Neural cell (in vitro differentiated cells): Measurements from ENCODE around the gene EMILIN1. TPM values are rescaled to one million over a fixed set of nuclear protein-coding genes. Genes with fewer than 3 reads are reported as not detected.

Experiments used
- H2AFZ ChIP-seq: fragments of 200-600, 300-800 bp; sonication (generic), shearing (Covaris generic); 2 replicates; pipeline ENCODE4 v1.6.0; 2014; ENCODE audit warnings: low read depth, mild to moderate bottlenecking, antibody characterized with exemption, low read length, moderate library complexity
- H3F3A ChIP-seq: fragments of 200-600 bp; shearing (Covaris generic); 2 replicates; pipeline ENCODE4 v1.6.1; 2016; ENCODE audit warnings: mild to moderate bottlenecking, moderate library complexity, mixed read lengths, antibody characterized with exemption, low read length; ENCODE audit not compliant: insufficient read depth, poor library complexity, severe bottlenecking
- H3K27ac ChIP-seq: fragments of 200-600, 300-800 bp; sonication (generic), shearing (Covaris generic); 2 replicates; pipeline ENCODE4 v1.5.1; 2014; ENCODE audit warnings: mild to moderate bottlenecking, low read length, moderate library complexity
- H3K27me3 ChIP-seq: fragments of 300-800, 200-600 bp; sonication (generic), shearing (Covaris generic); 2 replicates; pipeline ENCODE4 v1.6.0; 2014; ENCODE audit warnings: mild to moderate bottlenecking, low read depth, low read length, moderate library complexity; ENCODE audit not compliant: insufficient read depth
- H3K36me3 ChIP-seq: fragments of 300-800, 200-600 bp; sonication (generic), shearing (Covaris generic); 2 replicates; pipeline ENCODE4 v1.5.1; 2014; ENCODE audit warnings: mild to moderate bottlenecking, antibody characterized with exemption, low read length, moderate library complexity; ENCODE audit not compliant: insufficient read depth
- H3K4me2 ChIP-seq: fragments of 300-800, 200-600 bp; sonication (generic), shearing (Covaris generic); 2 replicates; pipeline ENCODE4 v1.6.0; 2014; ENCODE audit warnings: mild to moderate bottlenecking, low read length
- H3K4me3 ChIP-seq: fragments of 300-800, 200-600 bp; sonication (generic), shearing (Covaris generic); 2 replicates; pipeline ENCODE4 v1.5.1; 2014; ENCODE audit warnings: mild to moderate bottlenecking, low read length, moderate library complexity
- H3K79me2 ChIP-seq: fragments of 200-600 bp; shearing (Covaris generic); replicated peaks from 2 replicates; pipeline ENCODE4 v1.6.0; 2014; ENCODE audit warnings: mild to moderate bottlenecking, low read length, moderate library complexity; ENCODE audit not compliant: insufficient read depth
- H3K9ac ChIP-seq: fragments of 300-800, 200-600 bp; sonication (generic), shearing (Covaris generic); 2 replicates; pipeline ENCODE4 v1.6.1; 2016; ENCODE audit warnings: mild to moderate bottlenecking, low read length, mixed read lengths
- H3K9me2 ChIP-seq: fragments of 200-600 bp; shearing (Covaris generic); 2 replicates; pipeline ENCODE4 v1.6.1; 2016; ENCODE audit warnings: mild to moderate bottlenecking, low read length, mixed read lengths; ENCODE audit not compliant: insufficient read depth
- H3K9me3 ChIP-seq: fragments of 200-600, 300-800 bp; sonication (generic), shearing (Covaris generic); 2 replicates; pipeline ENCODE4 v1.6.1; 2016; ENCODE audit warnings: mild to moderate bottlenecking, mixed run types, low read length, moderate library complexity, mixed read lengths
- H4K20me1 ChIP-seq: fragments of 200-600 bp; shearing (Covaris generic); 2 replicates; pipeline ENCODE4 v1.6.1; 2016; ENCODE audit warnings: mild to moderate bottlenecking, mixed run types; ENCODE audit not compliant: insufficient read depth
- CTCF ChIP-seq: fragments of 450-650 bp; IDR thresholded peaks from 2 replicates; pipeline ENCODE4 v1.5.1; 2014; ENCODE audit warnings: antibody characterized with exemption, mild to moderate bottlenecking, moderate library complexity; ENCODE audit not compliant: poor library complexity, severe bottlenecking
- EP300 ChIP-seq: fragments of 450-650 bp; conservative IDR thresholded peaks from 2 replicates; pipeline ENCODE4 v1.6.1; 2014; ENCODE audit warnings: antibody characterized with exemption, mild to moderate bottlenecking, moderate library complexity; ENCODE audit not compliant: poor library complexity, severe bottlenecking
- EZH2 ChIP-seq: fragments of 200-600, 300-800 bp; shearing (Covaris generic), sonication (generic); IDR thresholded peaks from 2 replicates; pipeline ENCODE4 v1.6.1; 2014; ENCODE audit warnings: antibody characterized with exemption, low read length, borderline replicate concordance, mild to moderate bottlenecking; ENCODE audit not compliant: insufficient read depth, poor library complexity, severe bottlenecking
- MXI1 ChIP-seq: fragments of 450-650 bp; conservative IDR thresholded peaks from 2 replicates; pipeline ENCODE4 v1.6.1; 2014; ENCODE audit warnings: antibody characterized with exemption, mild to moderate bottlenecking; ENCODE audit not compliant: poor library complexity, severe bottlenecking
- POLR2AphosphoS5 ChIP-seq: IDR thresholded peaks from 2 replicates; pipeline ENCODE4 v1.6.1; 2012
- RAD21 ChIP-seq: fragments of 450-650 bp; conservative IDR thresholded peaks from 2 replicates; pipeline ENCODE4 v1.6.1; 2014; ENCODE audit warnings: antibody characterized with exemption, mild to moderate bottlenecking, moderate library complexity
- REST ChIP-seq: IDR thresholded peaks from 2 replicates; pipeline ENCODE4 v1.6.1; 2012; ENCODE audit warnings: borderline replicate concordance
- SMC3 ChIP-seq: fragments of 450-650 bp; conservative IDR thresholded peaks from 2 replicates; pipeline ENCODE4 v1.6.1; 2014; ENCODE audit warnings: antibody characterized with exemption, mild to moderate bottlenecking, moderate library complexity; ENCODE audit not compliant: poor library complexity
- TAF1 ChIP-seq: IDR thresholded peaks from 2 replicates; pipeline ENCODE4 v1.6.1; 2012; ENCODE audit warnings: low read depth
- polyA plus RNA-seq: library from polyadenylated mRNA; depleted of rRNA; stranded (reverse); fragments of >200 nt; gene quantifications from 2 replicates; pipeline ENCODE4 v1.2.3, GENCODE V29; 2014

The EMILIN1 gene
- polyA plus RNA-seq, 1 donor from 2014 or later: 1.3 TPM

- H3K79me2 ChIP-seq: no peaks in the 10 kb centered on the region
- H3F3A ChIP-seq: no peaks in the 10 kb centered on the region
- H3K27me3 ChIP-seq: peaks cover 10% of the 10 kb centered on the region
- H3K4me3 ChIP-seq: no peak overlapping the region
- no peaks in the 10 kb centered on the region for H4K20me1 ChIP-seq
- H3K4me2 ChIP-seq: no peak overlapping the region
- H3K36me3 ChIP-seq: no peaks in the 10 kb centered on the region
- H3K9me2 ChIP-seq: no peaks in the 10 kb centered on the region
- no peaks in the 10 kb centered on the region for H3K9me3 ChIP-seq
- H3K27ac ChIP-seq: no peak overlapping the region
- TF ChIP-seq RAD21 (no peak), REST (no peak), POLR2AphosphoS5 (no peak), CTCF (no peak)
- no peak overlapping the region for H3K9ac ChIP-seq
- H2AFZ ChIP-seq: no peak overlapping the region
Observed at GRCh38 chr2:27089111-27089954, 10.9 kb downstream of the EMILIN1 start.

GRCh38 chr2:27091746-27092695 is 13.6 kb downstream of the EMILIN1 start:
- Histone ChIP-seq H3K4me3 (no peak overlapping the region), H3K9ac (no peak overlapping the region), H3F3A (no peaks in the 10 kb centered on the region), H3K27ac (no peak overlapping the region), H3K4me2 (no peak overlapping the region), H3K9me3 (no peaks in the 10 kb centered on the region), H3K9me2 (no peaks in the 10 kb centered on the region), H4K20me1 (no peaks in the 10 kb centered on the region), H2AFZ (no peak overlapping the region), H3K36me3 (no peaks in the 10 kb centered on the region), H3K79me2 (no peaks in the 10 kb centered on the region), H3K27me3 (no peaks in the 10 kb centered on the region)
- TF ChIP-seq POLR2AphosphoS5 (no peak), MXI1 (no peak), EP300 (no peak), TAF1 (no peak), CTCF (no peak), RAD21 (no peak), EZH2 (no peak), REST (no peak), SMC3 (no peak)
